Head of caudate nucleus (tissue), 42 donors: ENCODE results near the gene ACOX2.

Source experiments
- DNase-seq, 42 donors: peaks; one replicate each; pipeline versions ENCODE4 v3.0.0 to v3.0.0-alpha.2; 2020 to 2021; ENCODE audit warnings: mixed read lengths in 7 of 42
- intact Hi-C: fragments of 100-400 bp; cut with DNase I; formaldehyde crosslinking; loops from one replicate; pipeline ENCODE4 v1.15.0; 2022

Gene ACOX2

GRCh38 chr3:58490860-58491501, 46.0 kb downstream of the ACOX2 start:
- intact Hi-C loops, result loop anchor here (5.0 kb wide), 4 partner anchors 41 to 184 kb away; partner anchors contain the start of genes HTD2, PDHB, PXK and RPP14
- peak in 16 of 42 donors; percentile 14 to 51 (median 33) for DNase-seq

- no peak for DNase-seq
- intact Hi-C loops, result no loop called here
These were observed 48.0 kb downstream of the ACOX2 start for GRCh38 chr3:58488967-58489366.

DNA sequence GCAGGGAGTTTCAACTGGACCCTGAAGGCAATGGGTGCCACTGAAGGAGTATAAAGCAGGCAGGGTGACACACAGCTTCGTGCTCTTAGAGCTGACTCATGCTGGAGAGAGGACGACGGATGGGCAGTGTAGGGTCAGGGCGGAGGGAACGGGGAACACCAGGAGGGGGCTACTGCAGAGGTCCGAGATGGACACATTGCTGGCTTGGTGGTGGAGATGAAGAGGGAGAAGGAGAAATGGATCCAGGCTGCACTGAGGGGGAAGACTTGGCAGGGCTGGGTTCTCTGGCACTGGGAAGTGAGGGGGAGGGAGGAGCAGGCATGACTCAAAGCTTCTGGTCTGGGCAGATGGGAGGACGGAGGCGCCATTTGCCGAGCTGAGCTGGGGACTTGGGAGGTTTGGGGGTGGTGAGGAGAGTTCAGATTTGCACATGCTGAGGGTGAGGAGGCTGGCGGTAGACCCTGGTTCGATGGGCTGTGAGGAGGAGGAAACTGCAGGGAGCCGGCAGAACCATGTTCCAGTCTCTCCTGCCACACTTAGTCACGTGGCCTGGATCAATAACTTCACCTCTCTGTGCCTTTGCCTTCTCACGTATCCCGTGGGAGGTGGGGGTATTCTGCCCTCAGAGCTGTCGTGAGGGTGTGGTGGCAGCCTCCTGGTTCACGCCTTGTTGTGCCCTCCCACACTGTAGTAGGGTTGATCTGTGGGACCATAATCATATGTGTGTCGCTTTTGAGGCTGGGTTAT, 49.7 kb downstream of the ACOX2 start:
- intact Hi-C loops, result no loop called here
- peak in 36 of 42 donors; percentile 16 to 87 (median 46) for DNase-seq

DNA sequence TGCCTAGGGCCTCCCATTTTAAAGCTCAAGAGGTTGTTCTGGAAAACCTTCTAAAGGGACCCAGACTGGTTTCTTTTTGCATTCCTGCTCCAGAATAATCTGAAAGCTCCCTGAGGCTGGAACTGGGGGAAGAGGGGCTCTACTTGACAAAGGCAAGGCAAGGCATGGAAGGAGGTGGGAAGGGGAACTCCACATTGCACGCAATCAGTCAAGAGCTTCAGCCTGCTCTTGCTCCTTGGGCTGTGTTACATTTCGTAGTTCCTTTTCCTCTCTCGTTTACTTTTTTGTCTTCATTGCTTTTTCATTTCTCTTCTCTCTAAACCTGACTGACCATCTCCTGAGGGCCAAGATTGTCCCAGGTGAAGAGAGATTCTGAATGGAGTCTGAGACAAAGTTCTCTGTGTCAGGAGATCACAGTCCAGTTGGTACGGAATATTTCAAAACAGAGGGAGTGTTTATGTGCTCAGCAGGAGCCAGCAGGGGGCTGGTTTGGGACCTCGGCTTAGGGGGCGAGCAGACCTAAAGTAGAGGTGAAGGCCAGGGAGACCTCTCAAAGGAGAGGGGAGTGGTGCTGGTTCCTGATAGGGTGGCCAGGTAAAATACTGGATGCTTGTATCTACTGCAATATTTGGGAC, 51.1 kb downstream of the ACOX2 start:
- intact Hi-C loops, result no loop called here
- DNase-seq, result no peak

GRCh38 chr3:58484722-58485069, 52.3 kb downstream of the ACOX2 start:
- intact Hi-C loops, result no loop called here
- no peak for DNase-seq

DNA sequence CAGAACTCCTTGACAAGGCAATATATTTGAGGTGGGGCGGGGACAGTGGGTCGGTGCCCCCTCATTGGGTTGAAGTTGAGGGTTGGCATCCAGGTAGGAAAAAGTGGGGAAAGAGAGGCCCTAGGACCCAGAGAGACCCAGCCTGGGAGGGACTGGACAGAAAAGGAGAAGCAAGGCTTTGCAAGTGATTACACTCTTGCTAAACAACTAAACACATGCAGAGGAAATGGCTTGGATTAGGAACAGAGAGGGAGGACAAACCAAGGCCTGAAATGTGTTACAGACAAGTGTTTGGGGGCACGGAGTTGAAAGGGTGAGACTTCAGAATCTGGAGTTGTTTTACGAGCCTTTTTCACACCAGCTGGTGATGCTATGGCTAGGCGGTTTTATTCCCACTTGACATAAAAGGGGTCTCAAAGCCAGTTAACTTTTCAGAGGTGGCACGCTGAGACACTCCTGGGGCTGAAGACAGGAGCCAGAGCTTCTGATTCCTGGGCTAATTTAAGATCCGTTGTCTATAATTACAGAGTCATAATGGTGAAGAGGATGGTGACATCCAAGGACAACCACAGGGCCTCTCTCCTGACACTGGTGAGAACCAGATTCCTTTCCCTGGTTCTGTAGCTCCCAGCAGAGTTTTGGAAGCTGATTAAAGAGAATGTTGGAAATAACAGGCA, 52.8 kb downstream of the ACOX2 start:
- no peak for DNase-seq
- intact Hi-C loops, result no loop called here

- no peak for DNase-seq
- intact Hi-C loops, result no loop called here
These were observed 53.9 kb downstream of the ACOX2 start for GRCh38 chr3:58482917-58483636.

DNA sequence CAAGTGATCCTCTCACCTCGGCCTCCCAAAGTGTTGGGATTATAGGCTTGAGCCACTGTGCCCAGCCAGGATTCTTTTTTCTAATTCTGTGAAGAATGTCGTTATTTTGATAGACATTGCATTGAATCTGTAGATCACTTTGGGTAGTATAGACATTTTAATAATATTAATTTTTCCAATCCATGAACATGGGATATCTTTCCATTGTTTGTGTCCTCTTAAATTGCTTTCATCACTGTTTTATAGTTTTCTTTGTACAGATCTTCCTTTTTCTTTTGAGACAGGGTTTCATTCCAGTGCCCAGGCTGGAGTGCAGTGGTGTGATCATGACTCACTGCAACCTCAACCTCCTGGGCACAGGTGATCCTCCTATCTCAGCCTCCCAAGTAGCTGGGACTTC, 56.7 kb downstream of the ACOX2 start:
- intact Hi-C loops, result no loop called here
- DNase-seq, result no peak

DNA sequence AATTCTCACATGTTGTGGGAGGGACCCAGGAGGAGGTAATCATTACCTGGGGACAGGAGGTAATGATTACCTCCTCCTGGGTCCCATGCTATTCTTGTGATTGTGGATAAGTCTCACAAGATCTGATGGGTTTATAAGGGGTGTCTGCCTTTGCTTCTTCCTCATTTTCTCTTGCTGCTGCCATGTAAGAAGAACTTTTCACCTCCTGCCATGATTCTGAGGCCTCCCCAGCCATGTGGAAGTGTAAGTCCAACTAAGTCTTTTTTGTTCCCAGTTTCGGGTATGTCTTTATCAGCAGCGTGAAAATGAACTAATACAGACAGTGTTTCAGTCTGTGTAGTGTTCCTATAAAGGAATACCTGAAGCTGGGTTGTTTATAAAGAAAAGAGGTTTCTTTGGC, 58.2 kb downstream of the ACOX2 start:
- no peak for DNase-seq
- intact Hi-C loops, result no loop called here

- DNase-seq, result no peak
- intact Hi-C loops, result no loop called here
These were observed 61.9 kb downstream of the ACOX2 start for GRCh38 chr3:58474967-58475578.

GRCh38 chr3:58474348-58474911, 62.6 kb downstream of the ACOX2 start:
- intact Hi-C loops, result no loop called here
- DNase-seq, result no peak

DNA sequence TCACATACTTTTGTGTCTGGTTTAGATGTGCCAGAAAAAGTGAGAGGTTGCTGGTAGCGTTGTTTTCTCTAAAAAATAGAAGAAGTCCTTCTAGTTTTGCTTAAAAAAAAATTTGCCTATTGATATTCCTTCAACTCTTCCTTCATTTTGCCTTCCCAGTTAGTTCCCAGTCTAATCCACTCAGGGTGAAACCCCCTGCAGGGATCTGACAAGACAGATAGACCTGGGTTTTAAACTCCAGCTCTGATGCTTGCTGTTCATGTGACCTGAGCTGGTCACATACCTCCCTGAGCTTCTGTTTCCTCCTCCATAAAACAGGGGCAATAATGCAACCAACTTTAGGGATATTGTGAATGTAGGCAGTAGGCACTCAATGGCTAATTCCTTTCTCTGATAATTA, 63.7 kb downstream of the ACOX2 start:
- intact Hi-C loops, result no loop called here
- no peak for DNase-seq

GRCh38 chr3:58471025-58471887, 65.7 kb downstream of the ACOX2 start:
- intact Hi-C loops, result no loop called here
- peak in 4 of 42 donors; percentile 36 to 58 (median 53) for DNase-seq

DNA sequence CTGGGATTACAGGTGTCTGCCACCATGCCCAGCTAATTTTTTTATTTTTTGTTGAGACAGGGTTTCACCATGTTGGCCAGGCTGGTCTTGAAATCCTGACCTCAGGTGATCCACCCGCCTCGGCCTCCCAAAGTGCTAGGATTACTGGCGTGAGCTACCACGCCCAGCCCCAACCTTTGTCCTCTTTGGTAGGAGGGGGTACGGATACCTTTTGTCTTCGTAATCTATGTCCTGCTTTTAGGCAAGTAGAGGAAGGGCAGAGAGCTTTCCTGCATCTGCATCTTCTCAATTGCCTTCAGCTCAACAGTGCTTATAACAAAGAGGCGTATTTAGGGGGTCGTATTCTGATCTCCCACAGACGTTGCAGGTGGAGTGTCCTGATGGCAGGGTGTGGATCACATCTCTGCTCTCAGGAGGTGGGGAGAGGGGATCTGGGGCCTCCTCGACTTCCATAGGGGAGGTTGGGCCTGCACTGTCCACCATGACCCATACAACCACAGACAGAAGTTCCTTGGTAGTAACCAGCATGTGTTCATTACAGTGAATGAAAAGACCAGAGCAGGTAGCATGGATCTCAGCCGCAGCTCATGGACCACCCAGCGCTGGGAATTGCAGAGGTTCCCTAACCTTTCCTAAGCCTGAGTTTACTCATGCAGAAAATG, 66.5 kb downstream of the ACOX2 start:
- intact Hi-C loops, result no loop called here

DNA sequence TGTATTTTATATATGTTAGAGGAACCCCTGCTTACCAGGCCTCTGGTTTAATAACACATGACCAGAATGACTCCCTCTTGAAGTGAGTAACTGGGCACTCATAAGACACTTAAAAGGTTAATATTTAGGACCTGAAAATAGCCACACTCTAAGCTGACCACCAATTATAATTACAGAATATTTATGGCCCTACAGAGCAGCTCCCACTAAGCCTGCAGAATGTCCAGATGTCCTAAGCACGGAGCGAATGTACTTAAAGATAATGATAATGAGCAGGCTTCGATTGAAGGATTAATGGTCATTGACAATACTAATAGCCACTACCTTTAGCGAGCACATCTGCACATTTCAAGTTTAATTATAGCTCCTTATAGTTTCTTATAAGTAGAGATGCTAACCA, 67.9 kb downstream of the ACOX2 start:
- DNase-seq, result no peak
- intact Hi-C loops, result no loop called here

More for the DNA sequence above, 66.5 kb downstream of the ACOX2 start:
- DNase-seq, result no peak

GRCh38 chr3:58466899-58467563, 70.0 kb downstream of the ACOX2 start:
- DNase-seq, result no peak
- intact Hi-C loops, result no loop called here
